CD4-positive, alpha-beta T cell treated with Interleukin-4 for 4 hours (primary cell): ENCODE data around the gene VARS1.
"Not testable (repeated sequence)": the region's sequence is repeated elsewhere in the genome, so short reads cannot be mapped to it uniquely, and the experiment has no call there.

Experiments
- DNase-seq: peaks from one replicate; pipeline ENCODE4 v3.0.0-alpha.2; 2020

VARS1 gene

DNA sequence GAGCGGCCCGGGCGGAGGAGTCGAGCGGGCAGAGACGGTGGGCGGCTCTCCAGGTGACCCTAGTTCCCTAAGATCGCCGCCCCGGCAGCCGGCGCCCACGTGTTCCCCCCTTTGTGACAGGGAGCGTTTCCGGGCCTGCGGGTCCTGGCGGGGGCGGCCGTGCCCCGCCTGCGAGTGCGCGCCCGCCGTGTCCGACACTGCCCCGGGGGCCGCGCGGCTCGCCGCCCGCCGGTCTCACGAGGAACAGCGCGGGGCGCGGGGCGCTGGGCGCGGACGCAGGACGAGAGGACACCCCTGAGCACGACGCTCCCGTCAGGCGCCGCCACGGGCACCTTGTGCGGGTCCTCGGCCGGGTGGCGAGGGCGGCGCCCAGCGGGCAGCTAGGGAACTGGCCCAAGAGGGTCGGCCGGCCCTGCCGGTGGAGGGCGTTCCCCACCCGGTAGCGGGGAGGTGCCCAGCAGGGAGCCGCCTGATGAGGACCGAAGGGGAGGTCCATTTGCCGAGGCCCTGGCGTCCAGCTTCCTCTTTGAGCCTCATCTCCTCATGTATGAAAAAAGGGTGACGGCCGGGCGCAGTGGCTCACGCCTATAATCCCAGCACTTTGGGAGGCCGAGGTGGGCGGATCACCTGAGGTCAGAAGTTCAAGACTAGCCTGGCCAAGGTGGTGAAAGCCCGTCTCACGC, at the start of gene VARS1:
VARS1 (minus strand) TSS at position 137 of the 683 bp plus-strand sequence. CDS start 535 bp downstream, outside the sequence.
- peak; percentile 83 for DNase-seq

DNA sequence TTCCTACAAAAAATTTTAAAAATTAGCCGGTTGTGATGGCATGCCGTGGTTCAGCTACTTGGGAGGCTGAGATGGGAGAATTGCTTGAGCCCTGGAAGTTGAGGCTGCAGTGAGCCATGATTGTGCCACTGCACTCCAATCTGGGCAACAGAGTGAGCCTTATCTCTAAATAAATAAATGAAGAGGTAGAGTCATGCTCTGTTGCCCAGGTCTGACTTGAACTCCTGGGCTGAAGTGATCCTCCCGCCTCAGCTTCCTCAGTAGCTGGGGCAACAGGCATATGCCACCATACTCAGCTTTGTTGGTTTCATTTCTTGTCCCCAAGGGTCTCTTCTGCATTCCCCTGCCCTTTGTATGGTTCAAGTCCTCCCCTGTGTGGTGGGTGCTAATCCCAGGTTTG, 49.0 kb upstream of the VARS1 start:
- DNase-seq: no peak

GRCh38 chr6:31842053-31842452, 46.5 kb upstream of the VARS1 start:
- no peak for DNase-seq

- not testable (repeated sequence) for DNase-seq
Measured at GRCh38 chr6:31839779-31840126, 44.2 kb upstream of the VARS1 start.

GRCh38 chr6:31838968-31839367, 43.4 kb upstream of the VARS1 start:
- no peak for DNase-seq

DNA sequence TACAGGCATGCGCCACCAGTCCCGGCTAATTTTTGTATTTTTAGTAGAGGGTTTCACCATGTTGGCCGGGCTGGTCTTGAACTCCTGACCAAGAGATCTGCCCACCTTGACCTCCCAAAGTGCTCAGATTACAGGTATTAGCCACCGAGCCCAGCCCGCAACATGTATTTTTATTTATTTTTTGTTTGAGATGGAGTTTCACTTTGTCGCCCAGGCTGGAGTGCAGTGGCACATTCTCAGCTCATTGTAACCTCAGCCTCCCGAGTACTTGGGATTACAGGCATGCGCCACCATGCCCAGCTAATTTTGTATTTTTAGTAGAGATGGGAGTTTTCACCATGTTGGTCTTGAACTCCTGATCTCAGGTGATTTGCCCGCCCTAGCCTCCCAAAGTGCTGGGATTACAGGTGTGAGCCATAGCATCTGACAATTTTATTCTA, 42.6 kb upstream of the VARS1 start:
- not testable (repeated sequence) for DNase-seq

GRCh38 chr6:31837369-31838113, 42.0 kb upstream of the VARS1 start:
- no peak for DNase-seq

DNA sequence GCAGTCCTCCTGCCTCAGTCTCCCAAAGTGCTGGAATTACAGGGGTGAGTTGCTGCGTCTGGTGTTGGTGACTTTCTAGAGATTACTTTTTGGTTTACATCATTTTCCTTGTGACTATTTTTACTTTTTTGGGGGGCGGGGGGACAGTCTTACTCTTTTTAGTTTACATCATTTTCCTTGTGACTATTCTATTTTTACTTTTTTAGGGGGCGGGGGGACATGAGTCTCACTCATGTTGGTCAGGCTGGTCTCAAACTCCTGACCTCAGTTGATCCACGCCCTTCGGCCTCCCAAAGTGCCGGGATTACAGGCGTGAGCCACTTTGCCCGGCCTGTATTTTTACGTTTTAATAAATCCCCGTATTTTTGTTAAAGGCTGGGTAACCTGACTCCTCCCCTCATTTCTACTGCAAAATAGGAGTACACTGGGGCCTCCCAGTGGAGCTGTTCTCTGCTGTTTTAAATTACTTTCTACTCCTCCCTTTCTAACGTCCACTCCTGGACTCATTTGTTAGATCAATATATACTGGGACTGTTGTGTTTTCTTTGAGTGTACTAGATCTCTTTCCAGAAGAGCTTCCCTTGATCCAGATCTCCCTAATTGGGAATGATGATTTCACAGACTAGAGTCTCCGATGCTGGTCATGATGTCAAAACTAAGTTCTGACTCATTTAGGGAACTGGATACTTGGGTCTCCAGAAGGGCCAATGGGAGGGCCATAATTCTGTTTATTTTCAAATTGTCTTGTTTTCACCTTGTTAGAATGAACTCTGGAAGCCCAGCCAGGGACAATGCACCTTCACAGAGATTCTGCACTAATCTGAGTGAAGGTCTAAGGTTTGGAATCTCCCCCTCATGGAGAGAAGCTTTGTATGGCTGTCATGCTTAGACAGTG, 41.2 kb upstream of the VARS1 start:
- no peak for DNase-seq

DNA sequence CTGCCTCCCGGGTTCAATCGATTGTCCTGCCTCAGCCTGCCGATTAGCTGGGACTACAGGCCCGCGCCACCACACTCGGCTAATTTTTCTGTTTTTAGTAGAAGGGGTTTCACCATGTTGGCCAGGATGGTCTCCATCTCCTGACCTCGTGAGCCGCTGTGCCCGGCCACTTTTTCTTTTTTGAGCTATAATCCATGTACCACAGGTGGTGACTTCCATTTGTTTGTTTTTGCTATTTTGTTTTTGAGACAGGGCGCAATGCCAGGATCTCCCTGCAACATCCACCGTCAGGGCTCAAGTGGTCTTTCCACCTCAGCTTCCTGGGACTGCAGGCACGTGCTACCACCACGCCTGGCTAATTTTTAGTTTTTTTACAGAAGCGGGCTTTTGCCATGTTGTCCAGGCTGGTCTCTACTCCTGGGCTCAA, 40.5 kb upstream of the VARS1 start:
- no peak for DNase-seq

DNA sequence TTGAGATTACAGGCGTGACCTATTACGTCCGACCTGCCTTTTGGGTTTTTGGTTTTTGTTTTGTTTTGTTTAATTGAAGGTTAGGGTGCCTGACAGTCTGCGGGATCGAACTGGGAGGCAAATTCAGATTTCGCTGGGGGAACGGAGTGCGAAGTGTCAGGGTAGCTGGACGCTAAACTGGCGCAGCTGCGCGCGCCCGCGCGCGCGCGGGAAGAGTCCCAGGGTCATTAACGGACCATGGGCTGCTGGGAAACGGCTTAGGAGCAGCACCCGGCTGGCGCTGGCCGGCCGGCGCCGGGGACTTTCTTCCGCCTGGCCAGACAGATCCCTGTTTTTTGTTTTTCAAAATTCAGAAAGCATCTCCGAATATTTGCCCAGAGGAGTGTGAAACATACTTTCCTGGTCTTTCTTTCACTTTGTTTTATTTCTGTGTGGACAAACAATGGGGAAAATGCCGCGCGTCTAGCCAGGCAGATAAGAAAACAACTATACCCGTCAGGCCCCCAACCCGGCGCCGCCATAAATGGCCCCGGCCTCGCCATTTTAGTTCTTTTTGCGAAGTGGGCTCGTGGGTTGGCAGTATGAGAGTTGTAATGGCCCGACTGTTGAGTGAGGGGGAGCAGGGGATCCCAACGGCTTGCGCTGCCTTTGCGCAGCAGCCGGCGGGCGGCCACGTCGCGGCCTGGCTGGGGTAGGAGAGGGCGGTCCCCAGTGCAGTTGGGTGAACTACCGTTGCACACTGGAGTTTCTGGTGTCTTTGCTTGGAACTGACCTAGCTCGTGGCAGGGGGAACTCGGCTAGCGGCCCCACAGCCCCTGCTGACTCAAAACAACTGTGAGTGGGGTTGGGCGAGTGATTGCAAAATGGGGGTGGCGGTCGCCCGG, 39.1 kb upstream of the VARS1 start:
- peak; percentile 78 for DNase-seq

GRCh38 chr6:31831350-31832215, 36.0 kb upstream of the VARS1 start:
- DNase-seq: no peak

DNA sequence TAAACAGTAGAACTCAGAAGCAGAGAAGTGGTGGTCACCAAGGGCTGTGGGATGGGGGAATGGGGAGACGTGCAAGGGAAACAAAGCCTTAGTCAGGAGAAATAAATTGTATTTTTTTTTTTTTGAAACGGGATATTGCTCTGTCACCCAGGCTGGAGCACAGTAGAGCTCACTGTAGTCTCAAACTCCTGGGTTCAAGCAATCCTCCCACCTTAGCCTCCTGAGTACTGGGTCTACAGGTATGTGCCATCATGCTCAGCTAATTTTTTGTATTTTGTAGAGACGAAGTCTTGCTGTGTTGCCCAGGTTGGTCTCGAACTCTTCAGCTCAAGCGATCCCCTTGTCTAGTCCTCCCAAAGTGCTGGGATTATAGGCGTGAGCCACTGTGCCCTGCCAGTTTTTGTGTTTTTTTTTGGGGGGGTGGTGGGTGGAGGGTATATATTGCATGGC, 35.4 kb upstream of the VARS1 start:
- no peak for DNase-seq

- peak; percentile 53 for DNase-seq
Measured at GRCh38 chr6:31829633-31830283, 34.2 kb upstream of the VARS1 start.

- peak; percentile 94 for DNase-seq
Measured at GRCh38 chr6:31827286-31828079, 31.9 kb upstream of the VARS1 start, which contains the start of gene HSPA1B. HSPA1B (plus strand) TSS chr6:31827738; CDS start chr6:31827951, 213 bp downstream.

DNA sequence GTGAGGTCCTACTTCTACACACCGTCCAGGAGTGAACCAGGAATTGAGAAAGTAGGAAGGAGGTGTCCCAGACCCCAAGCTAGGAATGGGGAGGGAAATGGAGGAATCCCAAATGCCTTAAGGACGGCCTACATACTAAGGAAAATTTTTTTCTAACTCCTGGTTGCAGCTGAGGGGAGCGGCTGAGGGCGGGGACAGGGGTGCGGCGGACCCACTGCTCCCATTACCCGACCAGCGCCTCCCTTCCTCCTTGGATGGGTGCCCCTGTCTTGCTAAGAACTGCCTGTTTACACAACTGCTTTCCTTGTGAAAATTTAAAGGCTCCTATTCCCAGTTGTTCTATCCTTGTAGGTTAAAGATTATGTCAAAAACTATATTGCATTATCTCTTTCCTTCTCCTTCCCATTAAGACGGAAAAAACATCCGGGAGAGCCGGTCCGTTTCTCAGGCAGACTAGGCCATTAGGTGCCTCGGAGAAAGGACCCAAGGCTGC, 31.3 kb upstream of the VARS1 start:
- peak; percentile 51 for DNase-seq

- DNase-seq: no peak
Measured at GRCh38 chr6:31825553-31825952, 30.0 kb upstream of the VARS1 start.

GRCh38 chr6:31823592-31824196, 28.1 kb upstream of the VARS1 start:
- not testable (repeated sequence) for DNase-seq

- peak; percentile 75 for DNase-seq
Measured at GRCh38 chr6:31822036-31822821, 26.7 kb upstream of the VARS1 start.
